Ishikawa (cell line): ENCODE data around the gene ZNF782.

ENCODE experiments used
- EP300 ChIP-seq: IDR thresholded peaks from 2 replicates; pipeline ENCODE4 v1.6.1; 2012; ENCODE audit warnings: borderline replicate concordance
- FOXM1 ChIP-seq: IDR thresholded peaks from 2 replicates; pipeline ENCODE4 v1.6.1; 2012; ENCODE audit warnings: low read depth, borderline replicate concordance
- NFIC ChIP-seq: IDR thresholded peaks from 2 replicates; pipeline ENCODE4 v1.6.1; 2012
- REST ChIP-seq: IDR thresholded peaks from 2 replicates; pipeline ENCODE4 v1.6.1; 2012; ENCODE audit warnings: low read depth, mild to moderate bottlenecking
- TAF1 ChIP-seq: IDR thresholded peaks from 2 replicates; pipeline ENCODE4 v1.6.1; 2012; ENCODE audit warnings: low read depth, mild to moderate bottlenecking
- TEAD4 ChIP-seq: IDR thresholded peaks from 2 replicates; pipeline ENCODE4 v1.6.1; 2012
- USF1 ChIP-seq: IDR thresholded peaks from 2 replicates; pipeline ENCODE4 v1.6.1; 2012
- YY1 ChIP-seq: IDR thresholded peaks from 2 replicates; pipeline ENCODE4 v1.6.1; 2012; ENCODE audit warnings: low read depth

GRCh38 chr9:96853781-96854650 is at the start of gene ZNF782:
- TF ChIP-seq TAF1 (peak; percentile 59), REST (no peak), YY1 (0 out of 2 replicates have a peak, but pooled peaks have one; percentile 9), TEAD4 (no peak), NFIC (0 out of 2 replicates have a peak, but pooled peaks have one; percentile 1), USF1 (0 out of 2 replicates have a peak, but pooled peaks have one; percentile 16), FOXM1 (no peak), EP300 (no peak)
